Thyroid gland (tissue), 4 donors: ENCODE data around the gene ACD. TPM values are rescaled to one million over a fixed set of nuclear protein-coding genes. Genes with fewer than 3 reads are reported as not detected.

ENCODE experiments used
- DNase-seq, 2 donors: peaks; one replicate each; pipeline ENCODE4 v3.0.0-alpha.2; 2019
- H3K27ac ChIP-seq, 3 donors: fragments of 200-600 bp; sonication (generic); 1 replicate in 2 of 3; 2 replicates in 1 of 3; pipeline ENCODE4 v1.5.1; 2016 to 2019; ENCODE audit warnings: mild to moderate bottlenecking in 1 of 3, moderate library complexity in 1 of 3
- H3K27me3 ChIP-seq: fragments of 200-600 bp; sonication (generic); one replicate; pipeline ENCODE4 v1.5.1; 2019
- H3K36me3 ChIP-seq, 2 donors: fragments of 200-600 bp; sonication (generic); one replicate each; pipeline ENCODE4 v1.5.1; 2016 to 2019
- H3K4me1 ChIP-seq, 2 donors: fragments of 200-600 bp; sonication (generic); one replicate each; pipeline ENCODE4 v1.5.1; 2017 to 2019
- H3K4me3 ChIP-seq, 3 donors: fragments of 200-600 bp; sonication (generic); replicated peaks in 1 of 3; 1 replicate in 2 of 3; 2 replicates in 1 of 3; pipeline ENCODE4 v1.5.1; 2016; ENCODE audit warnings: mild to moderate bottlenecking in 1 of 3
- H3K9me3 ChIP-seq: fragments of 200-600 bp; sonication (generic); one replicate; pipeline ENCODE4 v1.5.1; 2017
- CTCF ChIP-seq, 6 experiments: fragments of 200-600 bp in 3 of 6; fragments of 450-650 bp in 3 of 6; sonication (generic) in 3 of 6; IDR thresholded peaks; one replicate each; pipeline ENCODE4 v1.5.1; 2016 to 2019; ENCODE audit warnings: antibody characterized with exemption in 6 of 6, mild to moderate bottlenecking in 2 of 6, inconsistent platforms in 1 of 6, moderate library complexity in 1 of 6
- POLR2A ChIP-seq, 2 donors: fragments of 450-650 bp; IDR thresholded peaks; one replicate each; pipeline ENCODE4 v1.6.1; 2017; ENCODE audit warnings: antibody characterized with exemption in 2 of 2, mild to moderate bottlenecking in 2 of 2, moderate library complexity in 1 of 2
- WGBS, 2 donors: methylation state at CpG; one replicate each; pipeline ENCODE4 v1.1.5; 2017; 5-methylcytosine and 5-hydroxymethylcytosine counted together
- intact Hi-C: fragments of 100-400 bp; cut with DNase I; formaldehyde crosslinking; loops from one replicate; pipeline ENCODE4 v1.15.1; 2023
- total RNA-seq, 4 donors: library from RNA; depleted of rRNA; stranded (reverse); fragments of >200 nt; gene quantifications; one replicate each; pipeline ENCODE4 v1.2.3, GENCODE V29; 2016

The ACD gene
- total RNA-seq, 4 donors from 2014 or later, result 9.3 to 28.7 (median 21.5) TPM

GRCh38 chr16:67668495-67669157 is 8.6 kb upstream of the ACD start:
- H3K27me3 ChIP-seq, result no peaks in the 10 kb centered on the region
- no peaks in the 10 kb centered on the region for H3K36me3 ChIP-seq
- intact Hi-C loops, result loop anchor here (5.0 to 10.0 kb wide), 3 partner anchors 106 to 266 kb away; partner anchors contain the start of genes CTCF, CTRL and PSMB10
- 75 to 98% methylated on average over 5 to 6 of the region's 6 CpGs for WGBS, 2 donors
- peaks cover 32 to 46% of the 10 kb centered on the region in 2 donors for H3K4me1 ChIP-seq
- no peak overlapping the region for H3K4me3 ChIP-seq
- no peaks in the 10 kb centered on the region for H3K9me3 ChIP-seq
- DNase-seq, result no peak
- no peak overlapping the region for H3K27ac ChIP-seq
- TF ChIP-seq CTCF (IDR thresholded peaks at IDR 0.05) (no peak), POLR2A (IDR thresholded peaks at IDR 0.05) (no peak)

- Histone ChIP-seq H3K27ac (peak overlapping the region in 2 of 3 donors; percentile 84 to 87), H3K9me3 (no peaks in the 10 kb centered on the region), H3K36me3 (no peaks in the 10 kb centered on the region), H3K4me3 (peak overlapping the region in 1 of 3 donors; percentile 72), H3K27me3 (no peaks in the 10 kb centered on the region), H3K4me1 (peaks cover 26 to 39% of the 10 kb centered on the region in 2 donors)
- WGBS, 2 donors, result 25 to 41% methylated on average over 10 to 14 of the region's 18 CpGs
- DNase-seq, result peak; percentile 91 to 93
- intact Hi-C loops, result loop anchor here (5.0 to 10.0 kb wide), 3 partner anchors 106 to 267 kb away; partner anchors contain the start of genes CTCF, CTRL and PSMB10
- TF ChIP-seq POLR2A (IDR thresholded peaks at IDR 0.05) (no peak), CTCF (IDR thresholded peaks at IDR 0.05) (peak; percentile 77 to 99 (median 94))
Observed at GRCh38 chr16:67667817-67668494, 7.9 kb upstream of the ACD start.

DNA sequence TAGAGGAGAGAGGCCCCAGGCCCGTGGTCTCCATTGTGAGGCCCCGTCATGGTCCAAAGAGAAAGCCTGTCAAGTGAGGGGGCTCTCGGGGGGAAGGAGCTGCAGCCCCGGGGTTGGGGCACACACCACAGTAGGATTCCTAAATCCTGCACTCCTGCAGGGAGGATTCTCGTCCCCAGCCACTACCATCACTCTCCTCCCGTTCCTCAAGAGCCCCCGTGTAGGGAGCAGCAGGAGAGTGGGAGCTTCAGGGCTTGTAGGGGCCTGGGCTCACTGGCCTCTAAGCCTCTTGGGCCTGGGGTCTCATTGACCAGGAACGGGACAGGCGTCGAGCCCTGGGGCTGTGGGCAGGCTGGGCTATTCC is 7.4 kb upstream of the ACD start:
- Histone ChIP-seq H3K9me3 (no peaks in the 10 kb centered on the region), H3K4me1 (peaks cover 20 to 34% of the 10 kb centered on the region in 2 donors), H3K4me3 (peak overlapping the region in 1 of 3 donors; percentile 72), H3K36me3 (no peaks in the 10 kb centered on the region), H3K27ac (peak overlapping the region in 2 of 3 donors; percentile 84 to 87), H3K27me3 (no peaks in the 10 kb centered on the region)
- TF ChIP-seq CTCF (IDR thresholded peaks at IDR 0.05), result no peak
- TF ChIP-seq POLR2A (IDR thresholded peaks at IDR 0.05), result no peak
- DNase-seq, result no peak
- intact Hi-C loops, result loop anchor here (5.0 to 10.0 kb wide), 3 partner anchors 105 to 267 kb away; partner anchors contain the start of genes CTCF, CTRL and PSMB10
- WGBS, 2 donors, result 33 to 40% methylated on average over 1 to 10 of the region's 10 CpGs

GRCh38 chr16:67666559-67667452 is 6.7 kb upstream of the ACD start, which contains the start of the genes C16orf86 and ENKD1:
TSS of gene C16orf86 (plus strand) at chr16:67666814. CDS start at chr16:67666971, 157 bp downstream.
TSS of gene ENKD1 (minus strand) at chr16:67666750. CDS start at chr16:67666442, 308 bp downstream.
- DNase-seq, result peak; percentile 86 to 87
- no peak for TF ChIP-seq CTCF (IDR thresholded peaks at IDR 0.05)
- TF ChIP-seq POLR2A (IDR thresholded peaks at IDR 0.05), result peak in 1 of 2 donors; percentile 54
- intact Hi-C loops, result loop anchor here (5.0 to 10.0 kb wide), 3 partner anchors 105 to 268 kb away; partner anchors contain the start of genes CTCF, CTRL and PSMB10
- Histone ChIP-seq H3K9me3 (no peaks in the 10 kb centered on the region), H3K4me3 (peak within 1 kb of the TSS; percentile 72 to 86 (median 85)), H3K27ac (peak within 1 kb of the TSS; percentile 76 to 87 (median 84)), H3K27me3 (no peaks in the 10 kb centered on the region), H3K36me3 (no peaks in the 10 kb centered on the region), H3K4me1 (peaks cover 15 to 28% of the 10 kb centered on the region in 2 donors)
- 17 to 21% methylated on average over 30 to 33 of the region's 78 CpGs for WGBS, 2 donors
